Measurements from ENCODE around the gene S100B.

Gene S100B

GRCh38 chr21:46564391-46564790 is 40.5 kb downstream of the S100B start:
- Histone ChIP-seq H3K27me3 (ENCODE audit: control insufficient read depth in 1 of 2, insufficient read depth in 2 of 2, low read length in 2 of 2) (no peaks in the 10 kb centered on the region), H3K9ac (ENCODE audit: low read depth in 1 of 2, low read length in 2 of 2) (no peak overlapping the region), H3K27ac (ENCODE audit: low read depth, low read length) (no peak overlapping the region), H3K4me1 (ENCODE audit: control insufficient read depth in 1 of 2, insufficient read depth in 2 of 2, low read length in 2 of 2) (no peaks in the 10 kb centered on the region), H3K9me3 (ENCODE audit: control insufficient read depth in 1 of 2, low read length in 2 of 2) (no peaks in the 10 kb centered on the region), H3K36me3 (ENCODE audit: control insufficient read depth in 1 of 2, insufficient read depth in 2 of 2, low read length in 2 of 2) (peaks cover 51 to 79% of the 10 kb centered on the region in 2 donors), H3K4me3 (ENCODE audit: low read depth in 1 of 2, low read length in 2 of 2) (no peak overlapping the region)

- Histone ChIP-seq H3K4me1 (ENCODE audit: control insufficient read depth in 1 of 2, insufficient read depth in 2 of 2, low read length in 2 of 2) (no peaks in the 10 kb centered on the region), H3K36me3 (ENCODE audit: control insufficient read depth in 1 of 2, insufficient read depth in 2 of 2, low read length in 2 of 2) (peaks cover 49 to 77% of the 10 kb centered on the region in 2 donors), H3K9ac (ENCODE audit: low read depth in 1 of 2, low read length in 2 of 2) (no peak overlapping the region)
Measured at GRCh38 chr21:46562964-46563607, 41.8 kb downstream of the S100B start.

GRCh38 chr21:46562472-46562871 is 42.4 kb downstream of the S100B start:
- H3K4me1 ChIP-seq (ENCODE audit: control insufficient read depth in 1 of 2, insufficient read depth in 2 of 2, low read length in 2 of 2) = no peaks in the 10 kb centered on the region
- H3K4me3 ChIP-seq (ENCODE audit: low read depth in 1 of 2, low read length in 2 of 2) = no peak overlapping the region
- H3K9ac ChIP-seq (ENCODE audit: low read depth in 1 of 2, low read length in 2 of 2) = no peak overlapping the region
- H3K27me3 ChIP-seq (ENCODE audit: control insufficient read depth in 1 of 2, insufficient read depth in 2 of 2, low read length in 2 of 2) = no peaks in the 10 kb centered on the region
- H3K27ac ChIP-seq (ENCODE audit: low read depth, low read length) = no peak overlapping the region
- peaks cover 52 to 80% of the 10 kb centered on the region in 2 donors for H3K36me3 ChIP-seq (ENCODE audit: control insufficient read depth in 1 of 2, insufficient read depth in 2 of 2, low read length in 2 of 2)
- H3K9me3 ChIP-seq (ENCODE audit: control insufficient read depth in 1 of 2, low read length in 2 of 2) = no peaks in the 10 kb centered on the region

More at GRCh38 chr21:46562964-46563607, 41.8 kb downstream of the S100B start:
- Histone ChIP-seq H3K9me3 (ENCODE audit: control insufficient read depth in 1 of 2, low read length in 2 of 2) (no peaks in the 10 kb centered on the region), H3K27ac (ENCODE audit: low read depth, low read length) (no peak overlapping the region), H3K4me3 (ENCODE audit: low read depth in 1 of 2, low read length in 2 of 2) (no peak overlapping the region), H3K27me3 (ENCODE audit: control insufficient read depth in 1 of 2, insufficient read depth in 2 of 2, low read length in 2 of 2) (no peaks in the 10 kb centered on the region)

- Histone ChIP-seq H3K36me3 (ENCODE audit: control insufficient read depth in 1 of 2, insufficient read depth in 2 of 2, low read length in 2 of 2) (peaks cover 55 to 78% of the 10 kb centered on the region in 2 donors), H3K9me3 (ENCODE audit: control insufficient read depth in 1 of 2, low read length in 2 of 2) (no peaks in the 10 kb centered on the region), H3K4me3 (ENCODE audit: low read depth in 1 of 2, low read length in 2 of 2) (no peak overlapping the region), H3K9ac (ENCODE audit: low read depth in 1 of 2, low read length in 2 of 2) (no peak overlapping the region), H3K4me1 (ENCODE audit: control insufficient read depth in 1 of 2, insufficient read depth in 2 of 2, low read length in 2 of 2) (no peaks in the 10 kb centered on the region), H3K27me3 (ENCODE audit: control insufficient read depth in 1 of 2, insufficient read depth in 2 of 2, low read length in 2 of 2) (no peaks in the 10 kb centered on the region), H3K27ac (ENCODE audit: low read depth, low read length) (no peak overlapping the region)
Measured at GRCh38 chr21:46561445-46562090, 43.3 kb downstream of the S100B start.

- Histone ChIP-seq H3K27ac (ENCODE audit: low read depth, low read length) (no peak overlapping the region), H3K36me3 (ENCODE audit: control insufficient read depth in 1 of 2, insufficient read depth in 2 of 2, low read length in 2 of 2) (peaks cover 52 to 75% of the 10 kb centered on the region in 2 donors), H3K9ac (ENCODE audit: low read depth in 1 of 2, low read length in 2 of 2) (no peak overlapping the region), H3K9me3 (ENCODE audit: control insufficient read depth in 1 of 2, low read length in 2 of 2) (no peaks in the 10 kb centered on the region), H3K4me1 (ENCODE audit: control insufficient read depth in 1 of 2, insufficient read depth in 2 of 2, low read length in 2 of 2) (no peaks in the 10 kb centered on the region), H3K4me3 (ENCODE audit: low read depth in 1 of 2, low read length in 2 of 2) (no peak overlapping the region), H3K27me3 (ENCODE audit: control insufficient read depth in 1 of 2, insufficient read depth in 2 of 2, low read length in 2 of 2) (no peaks in the 10 kb centered on the region)
Measured at GRCh38 chr21:46560568-46561444, 44.1 kb downstream of the S100B start.

GRCh38 chr21:46559291-46559983 is 45.4 kb downstream of the S100B start:
- H3K27me3 ChIP-seq (ENCODE audit: control insufficient read depth in 1 of 2, insufficient read depth in 2 of 2, low read length in 2 of 2) = no peaks in the 10 kb centered on the region
- no peak overlapping the region for H3K4me3 ChIP-seq (ENCODE audit: low read depth in 1 of 2, low read length in 2 of 2)
- H3K27ac ChIP-seq (ENCODE audit: low read depth, low read length) = no peak overlapping the region
- H3K36me3 ChIP-seq (ENCODE audit: control insufficient read depth in 1 of 2, insufficient read depth in 2 of 2, low read length in 2 of 2) = peaks cover 40 to 74% of the 10 kb centered on the region in 2 donors
- no peaks in the 10 kb centered on the region for H3K9me3 ChIP-seq (ENCODE audit: control insufficient read depth in 1 of 2, low read length in 2 of 2)
- no peaks in the 10 kb centered on the region for H3K4me1 ChIP-seq (ENCODE audit: control insufficient read depth in 1 of 2, insufficient read depth in 2 of 2, low read length in 2 of 2)
- no peak overlapping the region for H3K9ac ChIP-seq (ENCODE audit: low read depth in 1 of 2, low read length in 2 of 2)

GRCh38 chr21:46557919-46558392 is 46.9 kb downstream of the S100B start:
- Histone ChIP-seq H3K4me1 (ENCODE audit: control insufficient read depth in 1 of 2, insufficient read depth in 2 of 2, low read length in 2 of 2) (peaks cover 0 to 1% of the 10 kb centered on the region in 2 donors), H3K27me3 (ENCODE audit: control insufficient read depth in 1 of 2, insufficient read depth in 2 of 2, low read length in 2 of 2) (no peaks in the 10 kb centered on the region), H3K36me3 (ENCODE audit: control insufficient read depth in 1 of 2, insufficient read depth in 2 of 2, low read length in 2 of 2) (peaks cover 38 to 68% of the 10 kb centered on the region in 2 donors), H3K9me3 (ENCODE audit: control insufficient read depth in 1 of 2, low read length in 2 of 2) (no peaks in the 10 kb centered on the region), H3K9ac (ENCODE audit: low read depth in 1 of 2, low read length in 2 of 2) (no peak overlapping the region), H3K4me3 (ENCODE audit: low read depth in 1 of 2, low read length in 2 of 2) (no peak overlapping the region), H3K27ac (ENCODE audit: low read depth, low read length) (no peak overlapping the region)

- Histone ChIP-seq H3K27ac (ENCODE audit: low read depth, low read length) (no peak overlapping the region), H3K36me3 (ENCODE audit: control insufficient read depth in 1 of 2, insufficient read depth in 2 of 2, low read length in 2 of 2) (peaks cover 35 to 65% of the 10 kb centered on the region in 2 donors), H3K4me1 (ENCODE audit: control insufficient read depth in 1 of 2, insufficient read depth in 2 of 2, low read length in 2 of 2) (peaks cover 0 to 4% of the 10 kb centered on the region in 2 donors)
Measured at GRCh38 chr21:46557469-46557868, 47.4 kb downstream of the S100B start.

GRCh38 chr21:46556802-46557201 is 48.1 kb downstream of the S100B start:
- peaks cover 29 to 64% of the 10 kb centered on the region in 2 donors for H3K36me3 ChIP-seq (ENCODE audit: control insufficient read depth in 1 of 2, insufficient read depth in 2 of 2, low read length in 2 of 2)
- H3K9me3 ChIP-seq (ENCODE audit: control insufficient read depth in 1 of 2, low read length in 2 of 2) = no peaks in the 10 kb centered on the region
- no peak overlapping the region for H3K27ac ChIP-seq (ENCODE audit: low read depth, low read length)
- H3K4me1 ChIP-seq (ENCODE audit: control insufficient read depth in 1 of 2, insufficient read depth in 2 of 2, low read length in 2 of 2) = peaks cover 0 to 4% of the 10 kb centered on the region in 2 donors
- H3K4me3 ChIP-seq (ENCODE audit: low read depth in 1 of 2, low read length in 2 of 2) = no peak overlapping the region
- H3K9ac ChIP-seq (ENCODE audit: low read depth in 1 of 2, low read length in 2 of 2) = no peak overlapping the region
- H3K27me3 ChIP-seq (ENCODE audit: control insufficient read depth in 1 of 2, insufficient read depth in 2 of 2, low read length in 2 of 2) = no peaks in the 10 kb centered on the region

More at GRCh38 chr21:46557469-46557868, 47.4 kb downstream of the S100B start:
- Histone ChIP-seq H3K9me3 (ENCODE audit: control insufficient read depth in 1 of 2, low read length in 2 of 2) (no peaks in the 10 kb centered on the region), H3K9ac (ENCODE audit: low read depth in 1 of 2, low read length in 2 of 2) (no peak overlapping the region), H3K27me3 (ENCODE audit: control insufficient read depth in 1 of 2, insufficient read depth in 2 of 2, low read length in 2 of 2) (no peaks in the 10 kb centered on the region), H3K4me3 (ENCODE audit: low read depth in 1 of 2, low read length in 2 of 2) (no peak overlapping the region)

Data from duodenal mucosa (tissue), 2 donors.